CMK (cell line): ENCODE data around the gene GON7.
"Not testable (repeated sequence)": the region's sequence is repeated elsewhere in the genome, so short reads cannot be mapped to it uniquely, and the experiment has no call there.

Experiments used
- DNase-seq: peaks from one replicate; pipeline ENCODE4 v3.0.0-alpha.2; 2010; ENCODE audit warnings: low read depth

The GON7 gene

GRCh38 chr14:93199031-93199430 lies 7.8 kb downstream of the GON7 start:
- no peak for DNase-seq

- no peak for DNase-seq
Observed at GRCh38 chr14:93195316-93195999, 11.4 kb downstream of the GON7 start.

- no peak for DNase-seq
Observed at GRCh38 chr14:93186956-93187355, 19.9 kb downstream of the GON7 start.

- DNase-seq = no peak
Observed at GRCh38 chr14:93186466-93186865, 20.4 kb downstream of the GON7 start.

- no peak for DNase-seq
Observed at GRCh38 chr14:93185349-93185720, 21.5 kb downstream of the GON7 start.

GRCh38 chr14:93184391-93185348 lies 22.2 kb downstream of the GON7 start, which contains the start of the genes LYSET and MOAP1:
LYSET (plus strand) TSS chr14:93185317; CDS start chr14:93185406, 89 bp downstream.
MOAP1 (minus strand) TSS chr14:93184897; CDS start chr14:93184242, 655 bp downstream.
- DNase-seq = peak; percentile 71

DNA sequence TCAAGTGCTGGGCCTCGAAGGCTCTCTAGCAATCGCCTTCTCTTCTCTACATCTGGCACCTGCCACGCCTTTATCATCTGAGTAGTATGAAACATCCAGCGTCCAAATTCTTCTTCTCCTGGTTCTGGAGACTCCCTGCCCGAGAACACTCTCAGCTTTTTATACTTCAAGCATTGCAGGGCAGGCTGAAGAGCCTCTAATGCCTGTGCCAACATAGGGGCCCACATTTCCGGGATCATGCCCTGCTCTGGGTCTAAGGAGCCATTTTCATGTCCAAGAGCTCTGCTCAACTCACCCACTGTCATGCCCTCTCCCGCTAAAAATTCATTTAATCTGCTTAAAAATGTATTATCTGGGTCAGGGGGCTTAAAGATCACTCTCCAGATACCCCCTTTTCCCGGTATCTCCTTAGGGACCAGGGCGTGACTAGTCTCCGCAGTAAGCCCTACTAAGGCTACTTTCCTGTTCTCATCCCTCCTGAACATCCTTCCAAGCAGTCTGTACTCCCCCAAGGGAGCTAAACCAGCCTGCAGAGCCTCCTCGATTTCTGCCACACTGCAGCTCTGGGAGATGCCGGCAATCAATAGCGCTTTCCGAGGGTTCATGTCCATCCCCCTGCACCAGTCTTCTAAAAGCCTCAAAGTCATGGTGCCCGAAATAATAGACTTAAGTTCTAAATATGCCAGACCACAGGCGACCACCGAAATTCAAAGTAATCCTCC lies 23.1 kb downstream of the GON7 start:
- no peak for DNase-seq

DNA sequence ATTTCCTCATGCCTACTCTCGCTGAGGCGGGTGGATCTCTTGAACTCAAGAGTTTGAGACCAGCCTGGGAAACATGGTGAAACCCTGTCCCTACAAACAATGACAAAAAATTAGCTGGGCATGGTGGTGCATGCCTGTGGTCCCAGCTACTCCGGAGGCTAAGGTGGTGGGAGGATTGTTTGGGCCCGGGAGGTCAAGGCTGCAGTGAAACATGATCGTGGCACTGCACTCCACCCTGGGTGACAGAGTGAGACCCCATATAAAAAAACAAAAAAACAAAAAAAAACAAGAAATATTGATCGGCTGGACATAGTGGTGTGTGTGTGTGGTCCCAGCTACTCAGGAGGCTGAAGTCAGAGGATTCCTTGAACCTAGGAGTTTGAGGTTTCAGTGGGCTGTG lies 31.4 kb downstream of the GON7 start:
- no peak for DNase-seq

- DNase-seq = not testable (repeated sequence)
Observed at GRCh38 chr14:93174731-93175130, 32.1 kb downstream of the GON7 start.

DNA sequence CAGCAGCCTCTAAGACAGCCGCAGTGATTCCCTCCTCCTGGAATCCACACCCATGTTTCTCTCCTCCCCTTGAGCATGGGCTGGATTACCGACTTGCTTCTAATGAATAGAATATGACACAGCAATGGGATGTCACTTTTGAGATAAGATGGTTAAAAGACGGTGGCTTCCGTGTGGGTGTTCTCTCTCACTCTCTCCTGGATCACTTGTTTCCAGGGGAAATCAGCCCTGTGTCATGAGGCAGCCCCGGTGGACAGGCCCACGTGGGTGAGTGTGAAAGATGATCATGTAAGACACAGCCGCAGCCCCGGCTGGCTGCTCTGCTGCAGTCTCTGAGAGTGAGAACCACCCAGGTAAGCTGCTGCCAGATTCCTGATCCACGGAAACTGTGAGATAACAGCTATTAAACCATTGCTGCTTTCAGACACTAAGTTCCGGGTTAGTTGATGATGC lies 32.9 kb downstream of the GON7 start:
- DNase-seq = no peak

DNA sequence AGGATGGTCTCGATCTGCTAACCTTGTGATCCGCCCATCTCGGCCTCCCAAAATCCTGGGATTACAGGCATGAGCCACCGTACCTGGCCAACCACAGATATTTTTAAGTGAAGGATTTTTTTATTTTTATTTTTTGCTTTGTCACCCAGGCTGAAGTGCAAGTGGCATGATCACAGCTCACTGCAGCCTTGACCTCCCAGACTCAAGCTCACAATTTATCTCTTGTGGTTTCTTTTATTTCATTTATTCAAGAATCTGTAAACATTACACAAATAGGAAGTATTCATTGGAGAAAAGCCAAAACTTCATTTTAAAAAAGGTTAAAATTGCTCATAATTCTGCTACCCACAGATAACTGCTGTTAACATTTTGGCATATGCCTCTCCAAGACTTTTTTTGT lies 35.5 kb downstream of the GON7 start:
- no peak for DNase-seq

- DNase-seq = not testable (repeated sequence)
Observed at GRCh38 chr14:93170141-93170540, 36.7 kb downstream of the GON7 start.

DNA sequence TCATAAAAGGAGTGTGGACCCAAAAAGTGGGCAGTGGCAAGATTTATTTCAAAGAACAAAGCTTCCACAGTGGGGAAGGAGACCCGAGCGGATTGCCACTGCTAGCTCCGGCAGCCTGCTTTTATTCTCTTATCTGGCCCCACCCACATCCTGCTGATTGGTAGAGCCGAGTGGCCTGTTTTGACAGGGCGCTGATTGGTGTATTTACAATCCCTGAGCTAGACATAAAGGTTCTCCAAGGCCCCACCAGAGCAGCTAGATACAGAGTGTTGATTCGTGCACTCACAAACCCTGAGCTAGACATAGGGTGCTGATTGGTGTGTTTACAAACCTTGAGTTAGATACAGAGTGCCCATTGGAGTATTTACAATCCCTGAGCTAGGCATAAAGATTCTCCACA lies 37.2 kb downstream of the GON7 start:
- not testable (repeated sequence) for DNase-seq

DNA sequence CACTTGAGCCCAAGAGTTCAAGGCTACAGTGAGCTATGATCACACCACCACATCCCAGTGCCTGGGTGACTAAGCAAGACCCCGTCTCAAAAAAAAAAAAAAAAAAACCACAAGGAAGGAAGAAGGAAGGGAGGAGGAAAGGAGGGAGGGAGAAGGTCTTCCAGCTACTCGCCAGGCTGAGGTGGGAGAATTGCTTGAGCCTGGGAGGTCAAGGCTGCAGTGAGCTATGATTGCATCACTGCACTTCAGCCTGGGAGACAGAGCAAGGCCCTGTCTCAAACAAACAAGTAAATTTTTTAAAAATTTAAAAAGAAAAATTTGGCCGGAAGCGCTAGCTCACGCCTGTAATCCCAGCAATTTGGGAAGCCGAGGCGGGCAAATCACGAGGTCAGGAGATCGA lies 38.3 kb downstream of the GON7 start:
- not testable (repeated sequence) for DNase-seq

- not testable (repeated sequence) for DNase-seq
Observed at GRCh38 chr14:93165271-93166265, 41.3 kb downstream of the GON7 start.

- DNase-seq = no peak
Observed at GRCh38 chr14:93163564-93163963, 43.3 kb downstream of the GON7 start.

DNA sequence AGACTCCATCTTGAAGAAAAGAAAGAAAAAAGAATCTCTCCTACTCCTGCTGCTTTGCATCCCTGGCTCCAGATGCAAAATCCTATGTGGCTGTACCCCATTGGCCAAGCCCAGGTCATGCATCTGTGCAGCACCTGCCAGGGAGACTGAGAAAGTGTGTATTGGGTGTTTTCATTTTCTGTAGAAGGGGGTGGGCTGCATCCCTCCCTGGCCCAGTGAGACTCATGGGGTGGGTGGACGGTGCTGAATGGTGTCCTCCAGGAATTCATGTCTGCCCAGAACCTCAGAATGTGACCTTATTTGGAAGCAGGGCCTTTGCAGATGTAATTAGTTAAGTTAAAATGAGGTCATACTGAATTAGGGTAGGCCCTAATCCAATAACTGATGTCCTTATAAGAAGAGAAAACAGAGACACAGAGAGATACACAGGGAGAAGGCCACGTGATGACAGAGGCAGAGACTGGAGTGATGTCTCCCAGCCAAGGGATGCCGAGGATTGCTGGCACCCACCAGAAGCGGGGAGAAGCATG lies 45.4 kb downstream of the GON7 start:
- DNase-seq = no peak

DNA sequence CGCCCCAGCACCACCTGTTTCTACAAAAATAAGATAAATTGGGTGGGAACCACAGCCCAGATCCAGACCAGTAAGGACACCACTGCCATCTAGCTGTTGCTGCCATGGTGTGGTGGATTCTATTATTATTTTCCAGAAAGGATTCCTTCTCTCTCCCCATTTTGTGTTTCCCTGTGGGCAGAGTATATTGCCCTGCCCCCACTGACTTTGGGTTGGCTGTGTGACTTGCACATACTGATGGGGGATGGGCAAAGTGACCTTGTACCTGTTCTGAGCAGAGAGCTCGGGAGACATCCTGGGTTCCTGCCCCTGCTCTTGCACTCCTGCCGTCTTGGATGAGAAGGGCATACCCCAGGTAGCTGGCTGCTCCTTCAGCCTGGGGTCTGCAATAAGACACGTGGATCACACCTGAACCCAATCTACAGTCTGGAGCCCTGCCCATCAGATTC lies 46.5 kb downstream of the GON7 start:
- DNase-seq = peak; percentile 12

DNA sequence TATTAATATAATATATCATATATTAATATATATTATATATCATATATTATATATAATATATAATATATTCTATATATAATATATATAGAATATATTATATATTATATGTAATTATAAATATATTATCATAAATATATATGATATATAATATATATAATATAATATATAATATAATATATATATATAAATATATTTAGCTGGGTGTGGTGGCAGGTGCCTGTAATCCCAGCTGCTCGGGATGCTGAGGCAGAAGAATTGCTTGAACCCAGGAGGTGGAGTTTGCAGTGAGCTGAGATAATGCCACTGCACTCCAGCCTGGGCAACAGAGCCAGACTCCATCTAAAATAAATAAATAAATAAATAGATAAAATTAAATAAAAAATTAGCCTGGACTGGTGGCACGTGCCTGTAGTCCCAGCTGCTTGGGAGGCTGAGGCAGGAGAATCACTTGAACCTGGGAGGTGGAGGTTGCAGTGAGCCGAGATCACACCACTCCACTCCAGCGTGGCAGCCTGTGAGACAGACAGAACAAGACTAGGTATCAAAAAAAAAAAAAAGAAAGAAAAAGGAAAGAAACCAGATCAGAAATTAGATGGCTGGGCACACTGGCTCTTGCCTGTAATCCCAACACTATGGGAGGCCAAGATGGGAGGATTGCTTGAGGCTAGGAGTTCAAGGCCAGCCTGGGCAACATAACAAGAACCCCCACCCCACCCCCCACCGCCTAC lies 47.1 kb downstream of the GON7 start:
- not testable (repeated sequence) for DNase-seq

DNA sequence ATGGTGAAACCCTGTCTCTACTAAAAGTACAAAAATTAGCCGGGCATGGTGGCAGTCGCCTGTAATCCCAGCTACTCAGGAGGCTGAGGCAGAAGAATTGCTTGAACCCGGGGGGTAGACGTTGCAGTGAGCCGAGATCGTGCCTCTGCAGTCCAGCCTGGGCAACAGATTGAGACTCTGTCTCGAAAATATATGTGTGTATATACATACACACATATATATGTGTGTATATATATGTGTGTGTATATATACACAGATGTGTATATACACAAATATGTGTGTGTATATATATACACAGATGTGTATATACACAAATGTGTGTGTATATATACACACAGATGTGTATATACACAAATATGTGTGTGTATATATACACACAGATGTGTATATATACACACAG lies 48.5 kb downstream of the GON7 start:
- not testable (repeated sequence) for DNase-seq
